ENCODE measurements around the gene CSPG4. TPM values are rescaled to one million over a fixed set of nuclear protein-coding genes. Genes with fewer than 3 reads are reported as not detected.

Gene CSPG4, protein sequence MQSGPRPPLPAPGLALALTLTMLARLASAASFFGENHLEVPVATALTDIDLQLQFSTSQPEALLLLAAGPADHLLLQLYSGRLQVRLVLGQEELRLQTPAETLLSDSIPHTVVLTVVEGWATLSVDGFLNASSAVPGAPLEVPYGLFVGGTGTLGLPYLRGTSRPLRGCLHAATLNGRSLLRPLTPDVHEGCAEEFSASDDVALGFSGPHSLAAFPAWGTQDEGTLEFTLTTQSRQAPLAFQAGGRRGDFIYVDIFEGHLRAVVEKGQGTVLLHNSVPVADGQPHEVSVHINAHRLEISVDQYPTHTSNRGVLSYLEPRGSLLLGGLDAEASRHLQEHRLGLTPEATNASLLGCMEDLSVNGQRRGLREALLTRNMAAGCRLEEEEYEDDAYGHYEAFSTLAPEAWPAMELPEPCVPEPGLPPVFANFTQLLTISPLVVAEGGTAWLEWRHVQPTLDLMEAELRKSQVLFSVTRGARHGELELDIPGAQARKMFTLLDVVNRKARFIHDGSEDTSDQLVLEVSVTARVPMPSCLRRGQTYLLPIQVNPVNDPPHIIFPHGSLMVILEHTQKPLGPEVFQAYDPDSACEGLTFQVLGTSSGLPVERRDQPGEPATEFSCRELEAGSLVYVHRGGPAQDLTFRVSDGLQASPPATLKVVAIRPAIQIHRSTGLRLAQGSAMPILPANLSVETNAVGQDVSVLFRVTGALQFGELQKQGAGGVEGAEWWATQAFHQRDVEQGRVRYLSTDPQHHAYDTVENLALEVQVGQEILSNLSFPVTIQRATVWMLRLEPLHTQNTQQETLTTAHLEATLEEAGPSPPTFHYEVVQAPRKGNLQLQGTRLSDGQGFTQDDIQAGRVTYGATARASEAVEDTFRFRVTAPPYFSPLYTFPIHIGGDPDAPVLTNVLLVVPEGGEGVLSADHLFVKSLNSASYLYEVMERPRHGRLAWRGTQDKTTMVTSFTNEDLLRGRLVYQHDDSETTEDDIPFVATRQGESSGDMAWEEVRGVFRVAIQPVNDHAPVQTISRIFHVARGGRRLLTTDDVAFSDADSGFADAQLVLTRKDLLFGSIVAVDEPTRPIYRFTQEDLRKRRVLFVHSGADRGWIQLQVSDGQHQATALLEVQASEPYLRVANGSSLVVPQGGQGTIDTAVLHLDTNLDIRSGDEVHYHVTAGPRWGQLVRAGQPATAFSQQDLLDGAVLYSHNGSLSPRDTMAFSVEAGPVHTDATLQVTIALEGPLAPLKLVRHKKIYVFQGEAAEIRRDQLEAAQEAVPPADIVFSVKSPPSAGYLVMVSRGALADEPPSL (N-terminal part only)
- 100 to 1,000 TPM; 100 to 168 TPM for total RNA-seq

GRCh38 chr15:75712668-75713337 is at the start of gene CSPG4:
Gene CSPG4 (minus strand): TSS chr15:75712848. CDS start chr15:75712755, 93 bp downstream.

GRCh38 chr15:75647370-75648155 is 65.1 kb downstream of the CSPG4 start, which contains the start of gene SNX33:
Gene SNX33 (plus strand): TSS chr15:75647912. CDS start chr15:75649103, 1,191 bp downstream.

DNA sequence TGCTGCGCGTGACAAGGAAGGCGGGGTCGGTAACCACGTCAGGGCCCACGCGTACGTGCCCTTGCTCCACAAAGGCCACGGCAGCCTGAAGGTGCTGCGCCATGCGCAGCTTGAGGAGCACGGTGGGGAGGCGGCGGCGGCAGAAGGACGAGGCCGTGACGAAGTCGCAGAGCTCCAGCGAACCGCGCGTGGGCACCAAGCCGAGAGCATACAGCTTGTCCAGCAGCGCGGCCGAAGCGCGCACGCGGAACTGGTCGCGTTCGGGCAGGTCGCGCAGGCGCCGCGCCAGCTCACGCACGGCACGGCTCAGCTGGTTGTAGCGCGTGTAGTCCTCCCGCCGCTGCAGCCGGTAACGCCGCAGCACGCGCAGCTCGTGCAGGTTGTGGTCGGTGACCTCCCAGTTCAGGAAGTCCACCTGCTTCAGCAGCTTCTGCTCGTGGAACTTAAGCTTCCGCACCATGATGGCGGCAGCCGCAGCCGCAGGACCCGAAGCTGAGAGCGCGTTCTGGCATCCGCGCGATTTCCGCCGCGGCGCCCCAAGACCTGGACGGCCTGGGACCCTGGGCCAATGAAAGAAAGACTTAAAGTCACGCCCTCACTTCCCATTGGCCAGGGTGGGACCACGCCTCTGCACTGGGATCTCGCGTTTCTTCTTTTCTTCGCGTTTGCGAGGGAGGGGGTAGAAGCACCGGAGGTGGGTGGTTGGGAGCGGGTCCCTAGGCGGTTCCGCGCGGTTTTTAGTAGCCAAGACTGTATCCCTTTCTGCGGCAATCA is 72.8 kb downstream of the CSPG4 start, which contains the start of gene IMP3:
Gene IMP3 (minus strand): TSS at position 516 of the 774 bp plus-strand sequence. CDS start 56 bp downstream, at position 460.

DNA sequence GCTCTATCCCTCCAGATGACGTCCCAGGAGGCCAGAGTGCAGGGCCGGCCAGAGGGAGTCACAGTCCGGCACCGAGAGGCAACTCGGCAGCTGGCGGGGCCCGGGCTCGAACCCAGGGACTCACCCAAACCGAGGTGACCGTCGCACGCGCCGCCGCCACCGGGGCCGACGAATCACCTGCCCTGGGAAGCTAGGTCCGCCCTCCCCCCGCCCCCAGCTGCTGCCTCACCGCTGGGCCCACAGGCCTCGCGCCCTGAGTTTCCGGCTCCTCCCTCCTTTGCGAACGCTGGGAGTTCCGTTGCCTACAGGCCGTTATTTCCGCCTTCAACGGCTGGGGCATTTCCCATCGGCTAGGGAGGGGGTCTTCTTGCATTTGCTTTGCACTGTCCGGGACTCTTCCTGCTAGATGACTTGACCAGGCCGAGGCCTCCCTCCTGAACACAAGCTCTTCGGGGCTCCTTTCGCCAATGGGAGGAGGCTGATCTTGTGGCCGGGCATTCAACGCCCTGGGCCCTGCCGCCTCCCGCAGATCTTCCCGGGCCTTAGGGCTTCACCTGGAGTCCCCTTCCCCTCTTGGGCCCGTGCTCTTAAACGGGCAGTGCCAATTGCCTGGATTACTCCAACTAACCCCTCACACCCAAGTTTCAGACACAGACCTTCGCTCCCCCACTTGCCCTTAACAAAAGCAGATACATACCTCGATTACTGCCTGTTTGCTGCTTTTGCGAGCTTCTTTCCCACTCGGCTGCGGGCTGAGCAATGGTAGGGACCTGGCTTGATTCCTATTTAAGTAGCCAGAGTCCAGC is 86.9 kb downstream of the CSPG4 start, which contains the start of gene SNUPN:
Gene SNUPN (minus strand): TSS at position 184 of the 806 bp plus-strand sequence. CDS start 4,674 bp downstream, outside the sequence.

Other genes with a start within 250 kb of the CSPG4 start
- gene PTPN9, start 133.5 kb downstream of the CSPG4 start, total RNA-seq = 10 to 100 TPM; 18.2 to 29.3 TPM
- 10 to 100 TPM; 28.2 to 34.6 TPM for gene SNUPN, start 87.1 kb downstream of the CSPG4 start, total RNA-seq
- 100 to 1,000 TPM; 111 to 139 TPM for gene IMP3, start 72.6 kb downstream of the CSPG4 start, total RNA-seq
- gene SNX33, start 64.9 kb downstream of the CSPG4 start, total RNA-seq = 10 to 100 TPM; 15.3 to 18.6 TPM
- 10 to 100 TPM; 23.1 to 28.6 TPM for gene UBE2Q2, start 130.6 kb upstream of the CSPG4 start, total RNA-seq
- 10 to 100 TPM; 18.9 to 31.0 TPM for gene FBXO22, start 191.0 kb upstream of the CSPG4 start, total RNA-seq

Measured in melanocyte of skin (primary cell).